GM21515 (cell line): Measurements from ENCODE around the gene INTS6.

ENCODE experiments used
- ATAC-seq: cut with Tn5 transposase; IDR thresholded peaks from one replicate; pipeline ENCODE4 v1.9.1; 2021; ENCODE audit not compliant: unreplicated experiment

The INTS6 gene, protein sequence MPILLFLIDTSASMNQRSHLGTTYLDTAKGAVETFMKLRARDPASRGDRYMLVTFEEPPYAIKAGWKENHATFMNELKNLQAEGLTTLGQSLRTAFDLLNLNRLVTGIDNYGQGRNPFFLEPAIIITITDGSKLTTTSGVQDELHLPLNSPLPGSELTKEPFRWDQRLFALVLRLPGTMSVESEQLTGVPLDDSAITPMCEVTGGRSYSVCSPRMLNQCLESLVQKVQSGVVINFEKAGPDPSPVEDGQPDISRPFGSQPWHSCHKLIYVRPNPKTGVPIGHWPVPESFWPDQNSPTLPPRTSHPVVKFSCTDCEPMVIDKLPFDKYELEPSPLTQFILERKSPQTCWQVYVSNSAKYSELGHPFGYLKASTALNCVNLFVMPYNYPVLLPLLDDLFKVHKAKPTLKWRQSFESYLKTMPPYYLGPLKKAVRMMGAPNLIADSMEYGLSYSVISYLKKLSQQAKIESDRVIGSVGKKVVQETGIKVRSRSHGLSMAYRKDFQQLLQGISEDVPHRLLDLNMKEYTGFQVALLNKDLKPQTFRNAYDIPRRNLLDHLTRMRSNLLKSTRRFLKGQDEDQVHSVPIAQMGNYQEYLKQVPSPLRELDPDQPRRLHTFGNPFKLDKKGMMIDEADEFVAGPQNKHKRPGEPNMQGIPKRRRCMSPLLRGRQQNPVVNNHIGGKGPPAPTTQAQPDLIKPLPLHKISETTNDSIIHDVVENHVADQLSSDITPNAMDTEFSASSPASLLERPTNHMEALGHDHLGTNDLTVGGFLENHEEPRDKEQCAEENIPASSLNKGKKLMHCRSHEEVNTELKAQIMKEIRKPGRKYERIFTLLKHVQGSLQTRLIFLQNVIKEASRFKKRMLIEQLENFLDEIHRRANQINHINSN

DNA sequence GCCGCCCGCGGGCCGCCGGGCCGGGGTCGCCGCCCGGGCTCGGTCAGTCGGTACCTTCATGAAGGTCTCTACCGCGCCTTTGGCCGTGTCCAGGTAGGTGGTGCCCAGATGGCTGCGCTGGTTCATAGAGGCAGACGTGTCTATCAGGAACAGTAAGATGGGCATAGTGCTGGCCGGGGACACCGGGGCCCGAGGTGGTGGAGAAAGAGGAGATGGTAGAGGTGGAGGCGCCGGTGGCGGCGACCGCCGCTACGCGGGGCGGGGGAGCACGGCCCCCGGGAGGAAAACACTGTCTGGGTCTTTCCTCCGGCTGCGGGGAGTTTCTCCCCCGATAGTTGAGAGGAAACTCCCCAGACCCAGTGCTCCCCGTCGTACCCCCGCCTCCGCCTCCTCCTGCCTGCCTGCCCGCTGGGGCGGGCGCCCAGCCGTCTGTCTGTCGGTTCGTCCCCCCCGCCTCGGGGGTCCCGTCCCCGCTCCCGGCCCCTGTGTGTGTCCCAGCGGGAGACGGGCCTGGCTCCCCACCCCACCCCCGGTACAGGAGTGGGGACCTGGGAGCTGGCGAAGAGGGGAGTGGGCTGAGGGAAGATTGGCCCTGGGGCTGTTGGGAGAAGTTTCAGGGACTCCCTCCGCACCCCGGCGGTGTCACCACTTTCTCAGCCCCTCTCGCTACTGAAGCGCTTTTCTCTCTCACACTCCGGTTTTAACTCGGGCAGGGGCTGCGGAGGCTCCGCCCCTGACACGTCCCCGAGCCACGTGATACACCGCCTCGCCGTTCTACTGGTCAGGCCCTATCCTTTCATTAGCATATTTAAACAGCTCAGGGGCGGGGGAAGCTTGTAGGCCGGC lies at the start of gene INTS6:
TSS of gene INTS6 (minus strand) at position 676 of the 846 bp plus-strand sequence. CDS start at position 165, 511 bp downstream.
- peak; percentile 70 for ATAC-seq

GRCh38 chr13:51502153-51502651 lies 49.4 kb upstream of the INTS6 start:
- ATAC-seq: peak; percentile 95

DNA sequence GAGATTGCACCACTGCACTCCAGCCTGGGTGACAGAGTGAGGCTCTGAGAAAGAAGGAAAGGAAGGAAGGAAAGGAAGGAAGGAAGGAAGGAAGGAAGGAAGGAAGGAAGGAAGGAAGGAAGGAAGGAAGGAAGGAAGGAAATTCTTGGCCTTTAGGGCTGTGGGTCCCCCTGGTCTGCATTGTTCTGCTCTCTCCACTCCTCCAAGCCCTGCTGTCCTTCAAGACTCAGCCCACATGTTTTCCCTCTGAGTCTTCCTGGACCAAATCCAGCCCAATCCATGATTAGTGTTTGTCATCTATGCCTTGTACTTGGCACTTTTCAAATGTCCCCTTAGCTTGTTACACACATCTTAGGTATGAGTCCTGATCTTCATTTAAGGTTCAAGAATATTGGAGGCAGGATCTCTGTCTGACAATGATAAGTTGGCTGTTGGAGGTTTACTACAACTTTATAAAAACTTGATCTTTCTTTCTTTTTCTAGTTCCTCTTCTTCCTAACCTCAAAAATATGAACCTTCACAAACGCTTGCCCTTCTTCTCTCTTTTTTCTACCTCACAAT lies 48.8 kb upstream of the INTS6 start:
- ATAC-seq: no peak

DNA sequence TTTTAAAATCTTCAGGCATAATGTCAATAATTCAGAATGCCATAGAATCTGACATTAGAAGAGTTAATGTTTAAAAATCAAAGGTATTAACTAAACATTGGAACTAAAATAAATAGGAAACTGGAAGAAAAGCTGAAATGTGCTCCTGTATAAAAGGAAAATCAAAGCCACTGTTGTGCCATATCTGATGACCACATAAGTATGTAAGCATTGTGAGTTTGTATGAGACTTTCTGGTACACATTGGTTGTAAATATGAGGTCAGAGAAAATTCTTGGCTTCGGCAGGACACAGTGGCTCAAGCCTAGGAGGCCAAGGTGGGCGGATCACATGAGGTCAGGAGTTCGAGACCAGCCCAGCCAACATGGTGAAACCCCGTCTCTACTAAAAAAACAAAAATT lies 48.3 kb upstream of the INTS6 start:
- ATAC-seq: no peak

DNA sequence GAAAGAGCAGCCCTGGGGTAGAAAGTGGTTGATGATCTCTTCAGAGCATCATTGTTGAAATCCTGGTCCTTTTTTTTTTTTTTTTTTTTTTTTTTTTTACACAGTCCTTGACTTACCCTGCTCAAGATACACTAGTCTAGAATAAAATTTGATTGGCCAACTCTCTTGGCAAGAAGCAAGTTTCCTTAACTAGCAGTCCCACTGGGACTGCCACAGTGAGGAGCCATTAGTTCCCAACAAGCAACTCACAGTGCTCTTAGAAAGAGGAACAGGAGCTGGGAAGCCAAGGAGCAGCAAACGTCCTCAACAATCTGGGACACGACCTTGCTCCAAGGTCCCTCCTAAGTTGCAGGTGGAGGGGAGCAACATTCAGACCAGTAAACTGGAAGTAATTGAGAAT lies 47.9 kb upstream of the INTS6 start:
- ATAC-seq: no peak

GRCh38 chr13:51499841-51500240 lies 47.0 kb upstream of the INTS6 start:
- ATAC-seq: no peak

DNA sequence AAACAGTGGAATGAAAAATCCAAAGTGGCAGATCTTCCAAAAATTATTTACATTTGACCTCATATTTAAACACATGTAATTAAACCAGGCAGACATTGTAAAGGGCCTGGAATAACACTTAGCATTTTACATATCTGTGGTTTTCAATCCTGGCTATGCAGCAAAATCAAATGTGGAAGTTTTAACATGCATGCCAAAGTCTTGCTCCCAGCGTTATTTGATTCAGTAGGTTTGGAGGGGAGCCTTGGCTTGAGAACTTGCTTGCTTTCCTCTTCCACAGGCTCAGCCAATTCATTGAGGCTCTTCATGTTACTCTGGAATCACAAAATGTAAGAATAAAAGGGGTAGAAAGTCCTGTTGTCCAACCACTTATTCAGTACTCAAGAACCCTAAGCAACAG lies 42.5 kb upstream of the INTS6 start:
- ATAC-seq: no peak

DNA sequence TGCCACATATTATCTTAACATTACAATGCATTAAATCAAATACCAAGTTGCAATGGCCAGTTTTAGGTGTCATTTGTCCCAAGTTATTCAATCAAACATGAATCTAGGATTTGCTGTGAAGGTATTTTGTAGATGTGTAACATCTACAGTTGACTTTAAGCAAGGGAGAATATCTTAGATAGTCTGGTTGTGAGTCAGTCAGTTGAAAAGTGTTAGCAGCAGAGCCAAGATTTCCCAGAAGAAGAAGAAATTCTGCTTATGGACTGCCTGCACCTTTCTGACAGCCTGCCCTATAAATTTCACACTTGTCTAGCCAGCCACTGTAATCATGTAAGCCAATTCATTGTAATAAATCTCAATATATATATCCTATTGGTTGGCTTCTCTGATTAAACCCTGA lies 41.3 kb upstream of the INTS6 start:
- ATAC-seq: no peak

DNA sequence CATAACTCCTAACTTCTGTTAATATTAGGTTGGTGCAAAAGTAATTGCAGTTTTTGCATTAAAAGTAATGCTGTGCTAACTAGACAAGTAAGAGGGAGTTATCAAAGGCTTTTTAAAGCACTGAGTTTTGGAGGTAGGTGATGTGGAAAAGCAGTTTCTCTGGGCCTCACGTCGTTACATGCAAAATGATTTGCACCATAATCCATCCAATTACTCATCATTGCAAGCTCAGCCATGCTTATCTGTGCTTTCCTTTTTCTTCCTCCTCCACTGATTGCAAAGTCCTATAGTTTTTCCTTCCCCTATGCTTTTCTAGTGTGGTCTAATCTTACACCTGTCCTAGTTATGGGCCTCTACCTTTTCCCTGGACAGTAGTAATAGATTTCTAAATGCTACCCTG lies 35.4 kb upstream of the INTS6 start:
- ATAC-seq: no peak

GRCh38 chr13:51481656-51482055 lies 28.8 kb upstream of the INTS6 start:
- ATAC-seq: no peak

- no peak for ATAC-seq
Observed at GRCh38 chr13:51479199-51479523, 26.3 kb upstream of the INTS6 start.

DNA sequence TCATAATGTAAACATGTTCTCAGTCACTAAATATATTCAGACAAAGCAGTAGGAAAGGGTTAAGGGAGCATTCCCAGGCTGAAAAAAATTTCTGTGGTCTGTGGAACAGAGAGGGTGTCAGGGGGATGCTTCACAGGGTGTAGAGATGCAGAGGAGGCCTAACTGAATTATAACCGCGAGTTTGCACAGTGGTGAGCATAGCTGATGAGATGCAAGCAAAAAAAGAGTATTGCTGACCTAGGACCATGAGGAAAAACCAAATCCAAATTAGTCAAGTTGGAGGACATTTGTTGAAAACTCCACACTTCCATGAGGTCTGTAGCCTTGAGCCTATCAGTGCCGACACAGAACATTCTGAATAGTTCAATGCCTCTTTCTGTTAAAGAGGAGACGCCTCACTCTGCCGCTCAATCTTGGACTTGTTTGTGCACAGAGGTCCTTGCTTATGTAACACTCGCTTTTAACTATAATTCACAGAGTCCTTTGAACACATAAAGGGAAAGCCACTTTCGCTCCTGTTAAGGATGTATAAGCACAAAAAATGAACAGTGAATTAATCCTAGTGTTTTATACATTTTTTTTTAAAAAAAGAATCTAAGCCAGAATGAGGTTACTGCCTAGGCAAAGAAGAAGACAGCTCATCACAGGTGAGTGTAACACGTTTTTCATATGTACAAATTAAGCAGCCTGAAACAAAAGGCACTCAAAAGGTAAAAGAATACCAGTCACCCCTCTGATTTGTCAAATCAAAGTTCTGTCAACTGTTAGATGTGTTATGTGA lies 25.8 kb upstream of the INTS6 start:
- ATAC-seq: no peak

DNA sequence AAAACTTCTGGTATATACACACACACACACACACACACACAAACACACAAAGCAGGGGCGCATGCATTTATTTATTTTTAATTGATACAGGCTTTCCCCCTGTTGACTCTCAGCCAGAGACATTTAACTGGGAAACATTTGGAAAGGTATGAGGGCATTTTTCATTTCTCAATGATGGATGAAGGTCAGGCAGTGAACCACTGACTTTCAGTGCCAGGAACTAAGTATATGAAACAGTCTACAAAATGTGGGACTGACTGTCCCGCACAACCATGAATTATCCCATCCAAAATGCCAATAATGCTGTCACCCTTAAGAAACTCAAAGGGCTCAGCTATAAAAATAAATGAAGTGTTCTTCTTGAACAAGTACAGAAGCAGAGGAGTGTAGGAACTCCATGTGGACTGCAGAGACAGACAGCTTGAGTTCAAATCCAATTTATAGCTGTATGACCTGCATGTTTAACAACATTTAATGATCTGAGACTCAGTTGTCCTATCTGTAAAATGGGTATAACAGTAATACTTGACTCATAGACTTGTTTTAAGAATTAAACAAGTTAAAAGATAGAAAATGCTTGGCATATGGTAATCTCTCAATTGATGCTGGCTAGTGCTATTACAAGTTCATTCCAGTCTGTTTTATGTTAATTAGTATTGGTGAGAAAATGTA lies 25.0 kb upstream of the INTS6 start:
- ATAC-seq: no peak

GRCh38 chr13:51477149-51477548 lies 24.3 kb upstream of the INTS6 start:
- no peak for ATAC-seq

GRCh38 chr13:51475727-51476501 lies 23.1 kb upstream of the INTS6 start:
- ATAC-seq: no peak

DNA sequence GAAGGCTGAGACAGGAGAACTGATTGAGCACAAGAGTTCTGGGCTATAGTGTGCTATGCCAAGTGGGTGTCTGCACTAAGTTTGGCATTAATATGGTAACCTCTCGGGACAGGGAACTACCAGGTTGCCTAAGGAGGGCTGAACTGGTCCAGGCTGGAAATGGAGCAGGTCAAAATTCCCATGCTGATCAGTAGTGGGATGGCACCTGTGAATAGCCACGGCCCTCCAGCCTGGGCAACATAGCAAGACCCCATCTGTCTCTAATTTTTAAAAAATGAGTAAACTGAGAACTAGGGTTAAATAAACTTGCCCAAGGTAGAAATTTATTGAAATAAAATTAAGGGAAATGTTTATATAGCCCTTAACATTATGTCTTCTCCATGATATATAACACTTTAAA lies 17.0 kb upstream of the INTS6 start:
- ATAC-seq: no peak

DNA sequence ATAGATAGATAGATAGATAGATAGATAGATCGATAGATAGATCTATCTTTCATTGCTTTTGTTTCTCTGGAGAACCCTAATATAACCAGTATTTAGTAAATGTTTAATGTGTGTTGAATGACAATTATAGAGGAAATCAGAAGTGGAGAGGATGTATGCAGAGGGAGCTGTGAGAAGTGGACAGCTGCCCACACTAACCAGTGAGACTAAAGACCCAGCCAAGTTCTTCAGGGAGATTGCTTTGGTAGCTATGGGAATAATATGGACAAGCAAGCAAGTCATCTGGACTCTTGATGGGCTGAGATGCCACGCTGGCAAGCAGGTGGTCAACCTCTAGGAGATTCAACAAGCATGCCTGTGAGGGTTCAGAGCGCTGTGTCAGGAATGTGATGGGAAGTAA lies 14.9 kb upstream of the INTS6 start:
- no peak for ATAC-seq

DNA sequence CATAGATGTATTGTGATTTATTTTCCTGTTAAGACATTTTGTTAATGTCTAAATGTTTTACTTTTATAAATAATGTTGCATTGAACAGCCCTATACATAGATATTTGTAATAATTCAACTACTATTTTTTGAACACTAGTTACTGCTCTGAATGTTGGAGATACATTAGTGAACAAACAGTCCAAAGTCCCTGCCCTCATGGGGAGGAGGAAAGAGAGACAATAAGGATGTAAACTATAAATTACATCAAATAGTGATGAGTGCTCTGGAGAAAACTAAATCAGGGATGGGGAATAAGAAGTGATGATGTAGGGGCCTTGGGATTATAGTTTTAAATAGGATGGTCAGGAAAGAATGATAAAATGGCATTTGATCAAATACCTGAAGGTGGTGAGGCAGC lies 12.3 kb upstream of the INTS6 start:
- ATAC-seq: no peak
